Pancreas (tissue), 10 donors: ENCODE data around the gene FHIT. TPM values are rescaled to one million over a fixed set of nuclear protein-coding genes. Genes with fewer than 3 reads are reported as not detected.
"Not testable (repeated sequence)": the region's sequence is repeated elsewhere in the genome, so short reads cannot be mapped to it uniquely, and the experiment has no call there.

Source experiments
- ATAC-seq, 4 donors: fragments of 200-7000 bp; cut with Tn5 transposase; one replicate each; pipeline versions ENCODE4 v1.8.0 to v1.9.1; 2020; ENCODE audit warnings: mild to moderate bottlenecking in 4 of 4, moderate library complexity in 4 of 4
- DNase-seq, 6 donors: peaks; one replicate each; pipeline ENCODE4 v3.0.0-alpha.2; 2020
- FAIRE-seq: peaks from 2 replicates; lab custom pipeline; 2012; peaks lifted over from hg19 to GRCh38; lab: Jason Lieb, UNC
- H3K27ac ChIP-seq, 4 donors: fragments of 200-600 bp; sonication (generic); 1 replicate in 3 of 4; 2 replicates in 1 of 4; pipeline versions ENCODE4 v1.5.0 to v1.8.0; 2020
- H3K27me3 ChIP-seq, 4 donors: fragments of 200-600 bp; one replicate each; pipeline ENCODE4 v1.8.0; 2021
- H3K36me3 ChIP-seq, 3 donors: fragments of 200-600 bp; sonication (generic) in 1 of 3; one replicate each; pipeline versions ENCODE4 v1.5.0 to v1.8.0; 2020 to 2021
- H3K4me1 ChIP-seq, 3 donors: fragments of 200-600 bp; one replicate each; pipeline ENCODE4 v1.8.0; 2021
- H3K4me3 ChIP-seq, 4 donors: fragments of 200-600 bp; sonication (generic) in 2 of 4; one replicate each; pipeline versions ENCODE4 v1.5.0 to v1.8.0; 2020 to 2021
- H3K9me3 ChIP-seq, 4 donors: fragments of 200-600 bp; one replicate each; pipeline ENCODE4 v1.8.0; 2021
- WGBS, 2 donors: extraction: QIAGEN DNeasy Blood & Tissue Kit; methylation state at CpG; one replicate each; pipeline ENCODE4 v1.1.7; 2013; 5-methylcytosine and 5-hydroxymethylcytosine counted together
- intact Hi-C, 3 donors: fragments of 100-400 bp; cut with DNase I; formaldehyde crosslinking; loops; one replicate each; pipeline versions ENCODE4 v1.11.1 to v1.14.2; 2022
- polyA plus RNA-seq, 2 donors: library from polyadenylated mRNA; stranded (reverse); fragments of 200-250 nt; gene quantifications; one replicate each; pipeline ENCODE4 v1.2.3, GENCODE V29; 2013
- total RNA-seq, 6 donors: library from RNA; stranded (reverse); fragmentation: NEBNext Ultra II Directional in 4 of 6; extraction: Animal tissue kit (Norgen Biotek cat#: 25700) in 4 of 6; gene quantifications; one replicate each; pipeline versions ENCODE4 v1.2.1 to v1.2.4, GENCODE V29; 2021 to 2023
- TF ChIP-seq, protein P1 (sequence below), 4 donors: fragments of 200-600 bp; sonication (generic) in 3 of 4; IDR thresholded peaks; one replicate each; pipeline versions ENCODE4 v1.5.0 to v1.8.0; 2021; ENCODE audit warnings: antibody characterized with exemption in 4 of 4
- donor health status: healthy with polysubstance abuse.
- donor health status: DM: no; HTN: no; CAD: no; lungs with moderate emphysema.
- donor health status: DM: no; HTN: no; CAD: no.
- donor health status: control.
- donor health status: control.
- donor health status: Bipolar disorder and iron deficiency.
- donor health status: DM: yes; HTN: yes; CAD: no.
- donor health status: DM: no; HTN: no; CAD: no.
- donor health status: DM: no; HTN: no; CAD: no.
- donor health status: DM: yes; HTN: yes; CAD: no.

FHIT gene
- total and polyA plus RNA-seq, 8 donors: 4.8 to 15.7 (median 8.0) TPM

DNA sequence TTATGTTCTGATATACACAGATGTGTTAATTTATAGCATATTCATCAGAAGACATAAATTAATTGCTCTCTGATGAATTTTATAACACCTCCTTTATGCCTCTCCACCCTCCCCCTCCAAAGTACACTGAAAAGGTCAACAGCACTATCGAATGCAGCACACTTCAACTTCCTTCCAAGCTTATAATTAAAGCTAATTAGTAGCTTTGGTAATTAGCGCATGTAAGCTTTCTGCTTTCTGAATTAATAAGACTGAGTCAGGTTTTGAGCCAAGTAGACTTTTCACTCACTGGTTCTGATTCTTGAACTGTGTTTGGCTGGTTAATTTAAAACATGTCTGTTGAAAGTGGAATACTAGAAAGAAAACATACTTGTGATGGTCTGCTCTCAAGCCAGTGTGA is 1440.6 kb downstream of the FHIT start:
- DNase-seq: no peak
- no peak overlapping the region for H3K4me3 ChIP-seq
- WGBS, 2 donors: 68 to 74% methylated on average over 2 of the region's 2 CpGs
- no peaks in the 10 kb centered on the region for H3K4me1 ChIP-seq
- TF ChIP-seq, protein P1, sequence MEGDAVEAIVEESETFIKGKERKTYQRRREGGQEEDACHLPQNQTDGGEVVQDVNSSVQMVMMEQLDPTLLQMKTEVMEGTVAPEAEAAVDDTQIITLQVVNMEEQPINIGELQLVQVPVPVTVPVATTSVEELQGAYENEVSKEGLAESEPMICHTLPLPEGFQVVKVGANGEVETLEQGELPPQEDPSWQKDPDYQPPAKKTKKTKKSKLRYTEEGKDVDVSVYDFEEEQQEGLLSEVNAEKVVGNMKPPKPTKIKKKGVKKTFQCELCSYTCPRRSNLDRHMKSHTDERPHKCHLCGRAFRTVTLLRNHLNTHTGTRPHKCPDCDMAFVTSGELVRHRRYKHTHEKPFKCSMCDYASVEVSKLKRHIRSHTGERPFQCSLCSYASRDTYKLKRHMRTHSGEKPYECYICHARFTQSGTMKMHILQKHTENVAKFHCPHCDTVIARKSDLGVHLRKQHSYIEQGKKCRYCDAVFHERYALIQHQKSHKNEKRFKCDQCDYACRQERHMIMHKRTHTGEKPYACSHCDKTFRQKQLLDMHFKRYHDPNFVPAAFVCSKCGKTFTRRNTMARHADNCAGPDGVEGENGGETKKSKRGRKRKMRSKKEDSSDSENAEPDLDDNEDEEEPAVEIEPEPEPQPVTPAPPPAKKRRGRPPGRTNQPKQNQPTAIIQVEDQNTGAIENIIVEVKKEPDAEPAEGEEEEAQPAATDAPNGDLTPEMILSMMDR (IDR thresholded peaks at IDR 0.05): no peak
- no peak for FAIRE-seq
- H3K27me3 ChIP-seq: no peaks in the 10 kb centered on the region
- H3K27ac ChIP-seq: no peak overlapping the region
- intact Hi-C loops: no loop called here
- ATAC-seq: no peak
- no peaks in the 10 kb centered on the region for H3K9me3 ChIP-seq
- no peaks in the 10 kb centered on the region for H3K36me3 ChIP-seq

DNA sequence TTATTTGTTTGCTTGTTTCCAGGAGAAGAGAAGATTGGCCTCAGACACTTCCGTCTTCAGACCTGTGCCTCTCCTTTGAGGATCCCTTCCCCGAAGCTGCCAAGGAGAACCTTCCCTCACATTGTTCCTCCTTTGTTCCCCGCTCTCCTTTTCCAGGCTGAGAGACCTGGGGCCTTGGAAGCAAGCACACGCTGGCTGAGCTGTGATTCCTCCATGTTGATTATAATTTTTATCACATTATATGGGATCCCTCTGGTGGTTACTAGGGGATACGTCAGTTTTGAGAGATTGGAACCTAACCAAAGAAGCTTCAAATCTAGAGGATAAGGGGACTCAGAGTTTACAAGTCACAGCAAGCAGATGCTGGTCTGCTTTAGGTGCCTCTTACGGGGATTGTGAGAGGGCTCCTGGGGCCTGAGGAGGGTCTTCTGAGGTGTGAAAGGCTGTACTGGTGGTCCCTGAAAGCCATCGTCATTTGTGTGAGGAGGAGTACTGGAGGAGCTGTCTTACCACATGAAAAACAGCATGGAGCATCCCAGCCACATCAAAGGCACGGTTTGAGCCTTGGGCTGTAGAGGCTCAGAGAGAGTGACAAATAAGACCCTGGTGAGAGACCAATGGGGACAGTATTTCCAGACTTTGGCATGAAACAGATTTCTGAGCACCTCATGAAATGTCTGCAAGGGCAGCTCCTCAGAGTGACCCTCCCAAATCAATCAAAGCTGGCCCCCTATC is 1441.4 kb downstream of the FHIT start:
- FAIRE-seq (no peak), DNase-seq (no peak), ATAC-seq (peak in 2 of 4 donors; percentile 56)
- Histone ChIP-seq H3K9me3 (no peaks in the 10 kb centered on the region), H3K27ac (no peak overlapping the region), H3K4me1 (no peaks in the 10 kb centered on the region), H3K27me3 (no peaks in the 10 kb centered on the region), H3K4me3 (no peak overlapping the region), H3K36me3 (no peaks in the 10 kb centered on the region)
- intact Hi-C loops: no loop called here
- TF ChIP-seq, protein P1 (IDR thresholded peaks at IDR 0.05): peak in 2 of 4 donors; percentile 12 to 26
- 71 to 77% methylated on average over 8 of the region's 8 CpGs for WGBS, 2 donors

DNA sequence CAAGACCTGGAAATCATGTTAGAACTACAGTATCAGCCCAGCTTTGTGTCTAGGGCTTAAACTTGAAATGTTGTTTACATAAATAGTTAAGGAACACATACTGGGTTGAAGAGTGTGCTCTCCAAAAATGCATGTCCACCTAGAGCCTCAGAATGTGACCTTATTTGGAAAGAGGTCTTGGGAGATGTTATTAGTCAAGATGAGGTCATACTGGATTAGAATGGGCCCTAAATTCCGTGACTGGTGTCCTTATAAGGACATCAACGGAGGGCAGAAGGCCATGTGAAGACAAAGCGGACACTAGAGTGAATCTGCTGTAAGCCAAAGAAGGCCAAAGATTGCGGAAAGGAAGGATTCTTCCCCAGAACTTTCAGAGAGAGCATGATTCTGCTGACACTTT is 1442.2 kb downstream of the FHIT start:
- WGBS, 2 donors: 65 to 78% methylated on average over 4 of the region's 4 CpGs
- no peaks in the 10 kb centered on the region for H3K27me3 ChIP-seq
- H3K4me1 ChIP-seq: no peaks in the 10 kb centered on the region
- H3K27ac ChIP-seq: no peak overlapping the region
- TF ChIP-seq, protein P1 (IDR thresholded peaks at IDR 0.05): no peak
- DNase-seq: no peak
- ATAC-seq: no peak
- no peak overlapping the region for H3K4me3 ChIP-seq
- FAIRE-seq: no peak
- intact Hi-C loops: no loop called here
- no peaks in the 10 kb centered on the region for H3K9me3 ChIP-seq
- H3K36me3 ChIP-seq: no peaks in the 10 kb centered on the region

DNA sequence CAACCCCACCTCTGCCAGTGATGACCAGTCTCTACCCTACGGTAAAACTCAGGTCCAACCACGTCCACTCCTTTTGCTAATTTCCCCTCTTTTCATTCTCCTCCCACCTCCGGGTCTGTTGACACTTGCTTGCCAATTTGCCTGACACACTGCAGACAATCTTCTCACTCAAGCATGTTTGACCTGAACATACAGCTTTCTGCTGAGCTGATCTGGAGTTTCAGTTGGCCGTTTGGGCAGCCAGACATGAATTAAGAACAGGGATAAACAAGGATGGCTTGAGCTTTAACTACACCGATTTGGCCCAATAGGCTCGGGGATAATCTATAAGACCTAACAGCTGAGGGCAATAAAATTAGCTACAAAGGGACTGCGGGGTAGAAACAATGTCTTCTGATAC is 1442.8 kb downstream of the FHIT start:
- H3K4me1 ChIP-seq: no peaks in the 10 kb centered on the region
- DNase-seq (no peak), FAIRE-seq (no peak), ATAC-seq (no peak)
- H3K27me3 ChIP-seq: no peaks in the 10 kb centered on the region
- H3K9me3 ChIP-seq: no peaks in the 10 kb centered on the region
- intact Hi-C loops: no loop called here
- H3K4me3 ChIP-seq: no peak overlapping the region
- no peaks in the 10 kb centered on the region for H3K36me3 ChIP-seq
- no peak overlapping the region for H3K27ac ChIP-seq
- TF ChIP-seq, protein P1 (IDR thresholded peaks at IDR 0.05): no peak
- 84 to 87% methylated on average over 7 of the region's 7 CpGs for WGBS, 2 donors

DNA sequence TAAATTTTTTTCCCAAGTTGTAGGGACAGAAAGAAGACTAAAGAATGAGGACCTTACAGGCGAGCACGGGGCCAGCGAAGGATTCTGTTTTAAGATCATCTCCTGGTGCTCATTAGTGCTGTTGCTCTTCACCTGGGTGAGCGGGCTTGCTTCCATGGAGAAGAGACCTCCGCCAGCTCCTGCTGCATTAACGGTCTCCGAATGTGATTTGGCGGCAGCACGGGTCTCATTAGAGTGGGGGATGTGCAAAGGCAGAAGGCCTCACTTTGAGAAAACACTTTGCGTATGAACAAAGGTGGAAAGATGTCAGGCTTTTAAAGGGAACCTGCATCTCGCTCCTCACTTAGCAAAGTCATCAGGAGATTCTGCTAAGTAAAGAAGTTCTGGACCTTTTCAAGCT is 1448.0 kb downstream of the FHIT start:
- no peak for FAIRE-seq
- TF ChIP-seq, protein P1 (IDR thresholded peaks at IDR 0.05): no peak
- no peaks in the 10 kb centered on the region for H3K4me1 ChIP-seq
- no peak overlapping the region for H3K27ac ChIP-seq
- no peaks in the 10 kb centered on the region for H3K9me3 ChIP-seq
- intact Hi-C loops: no loop called here
- H3K27me3 ChIP-seq: no peaks in the 10 kb centered on the region
- H3K36me3 ChIP-seq: no peaks in the 10 kb centered on the region
- H3K4me3 ChIP-seq: no peak overlapping the region
- ATAC-seq: no peak
- no peak for DNase-seq
- 94 to 95% methylated on average over 11 of the region's 11 CpGs for WGBS, 2 donors

DNA sequence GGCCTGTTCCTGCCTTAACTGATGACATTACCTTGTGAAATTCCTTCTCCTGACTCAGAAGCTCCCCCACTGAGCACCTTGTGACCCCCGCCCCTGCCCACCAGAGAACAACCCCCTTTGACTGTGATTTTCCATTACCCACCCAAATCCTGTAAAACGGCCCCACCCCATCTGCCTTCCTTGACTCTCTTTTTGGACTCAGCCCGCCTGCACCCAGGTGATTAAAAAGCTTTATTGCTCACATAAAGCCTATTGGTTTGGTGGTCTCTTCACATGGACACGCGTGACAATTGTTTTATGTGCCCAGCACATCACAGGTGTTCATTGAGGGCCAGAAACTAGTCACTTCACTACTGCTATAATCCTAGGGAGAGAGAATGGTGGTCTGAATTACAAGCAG is 1448.8 kb downstream of the FHIT start:
- ATAC-seq, H3K9me3 ChIP-seq, H3K27me3 ChIP-seq, H3K4me3 ChIP-seq, H3K27ac ChIP-seq, intact Hi-C loops, H3K4me1 ChIP-seq, H3K36me3 ChIP-seq, FAIRE-seq, DNase-seq: not testable (repeated sequence)
- WGBS, 2 donors: 83 to 84% methylated on average over 4 to 5 of the region's 5 CpGs
